Thyroid gland (tissue), 4 donors: Measurements from ENCODE around the gene EFTUD2. TPM values are rescaled to one million over a fixed set of nuclear protein-coding genes. Genes with fewer than 3 reads are reported as not detected.
A peak's percentile ranks its signal among the peaks of the same experiment; 100 is the strongest.
"Not testable (repeated sequence)": the region's sequence is repeated elsewhere in the genome, so short reads cannot be mapped to it uniquely, and the experiment has no call there.

Source experiments
- DNase-seq, 2 donors: peaks; one replicate each; pipeline ENCODE4 v3.0.0-alpha.2; 2019
- H3K27ac ChIP-seq, 3 donors: fragments of 200-600 bp; sonication (generic); 1 replicate in 2 of 3; 2 replicates in 1 of 3; pipeline ENCODE4 v1.5.1; 2016 to 2019; ENCODE audit warnings: mild to moderate bottlenecking in 1 of 3, moderate library complexity in 1 of 3
- H3K27me3 ChIP-seq: fragments of 200-600 bp; sonication (generic); one replicate; pipeline ENCODE4 v1.5.1; 2019
- H3K36me3 ChIP-seq, 2 donors: fragments of 200-600 bp; sonication (generic); one replicate each; pipeline ENCODE4 v1.5.1; 2016 to 2019
- H3K4me1 ChIP-seq, 2 donors: fragments of 200-600 bp; sonication (generic); one replicate each; pipeline ENCODE4 v1.5.1; 2017 to 2019
- H3K4me3 ChIP-seq, 3 donors: fragments of 200-600 bp; sonication (generic); replicated peaks in 1 of 3; 1 replicate in 2 of 3; 2 replicates in 1 of 3; pipeline ENCODE4 v1.5.1; 2016; ENCODE audit warnings: mild to moderate bottlenecking in 1 of 3
- H3K9me3 ChIP-seq: fragments of 200-600 bp; sonication (generic); one replicate; pipeline ENCODE4 v1.5.1; 2017
- POLR2A ChIP-seq, 2 donors: fragments of 450-650 bp; IDR thresholded peaks; one replicate each; pipeline ENCODE4 v1.6.1; 2017; ENCODE audit warnings: antibody characterized with exemption in 2 of 2, mild to moderate bottlenecking in 2 of 2, moderate library complexity in 1 of 2
- WGBS, 2 donors: methylation state at CpG; one replicate each; pipeline ENCODE4 v1.1.5; 2017; 5-methylcytosine and 5-hydroxymethylcytosine counted together
- intact Hi-C: fragments of 100-400 bp; cut with DNase I; formaldehyde crosslinking; loops from one replicate; pipeline ENCODE4 v1.15.1; 2023
- total RNA-seq, 4 donors: library from RNA; depleted of rRNA; stranded (reverse); fragments of >200 nt; gene quantifications; one replicate each; pipeline ENCODE4 v1.2.3, GENCODE V29; 2016
- TF ChIP-seq, protein P1 (sequence below), 6 experiments: fragments of 200-600 bp in 3 of 6; fragments of 450-650 bp in 3 of 6; sonication (generic) in 3 of 6; IDR thresholded peaks; one replicate each; pipeline ENCODE4 v1.5.1; 2016 to 2019; ENCODE audit warnings: antibody characterized with exemption in 6 of 6, mild to moderate bottlenecking in 2 of 6, inconsistent platforms in 1 of 6, moderate library complexity in 1 of 6

Gene EFTUD2
- total RNA-seq, 4 donors from 2014 or later = 49.2 to 110 (median 75.1) TPM

DNA sequence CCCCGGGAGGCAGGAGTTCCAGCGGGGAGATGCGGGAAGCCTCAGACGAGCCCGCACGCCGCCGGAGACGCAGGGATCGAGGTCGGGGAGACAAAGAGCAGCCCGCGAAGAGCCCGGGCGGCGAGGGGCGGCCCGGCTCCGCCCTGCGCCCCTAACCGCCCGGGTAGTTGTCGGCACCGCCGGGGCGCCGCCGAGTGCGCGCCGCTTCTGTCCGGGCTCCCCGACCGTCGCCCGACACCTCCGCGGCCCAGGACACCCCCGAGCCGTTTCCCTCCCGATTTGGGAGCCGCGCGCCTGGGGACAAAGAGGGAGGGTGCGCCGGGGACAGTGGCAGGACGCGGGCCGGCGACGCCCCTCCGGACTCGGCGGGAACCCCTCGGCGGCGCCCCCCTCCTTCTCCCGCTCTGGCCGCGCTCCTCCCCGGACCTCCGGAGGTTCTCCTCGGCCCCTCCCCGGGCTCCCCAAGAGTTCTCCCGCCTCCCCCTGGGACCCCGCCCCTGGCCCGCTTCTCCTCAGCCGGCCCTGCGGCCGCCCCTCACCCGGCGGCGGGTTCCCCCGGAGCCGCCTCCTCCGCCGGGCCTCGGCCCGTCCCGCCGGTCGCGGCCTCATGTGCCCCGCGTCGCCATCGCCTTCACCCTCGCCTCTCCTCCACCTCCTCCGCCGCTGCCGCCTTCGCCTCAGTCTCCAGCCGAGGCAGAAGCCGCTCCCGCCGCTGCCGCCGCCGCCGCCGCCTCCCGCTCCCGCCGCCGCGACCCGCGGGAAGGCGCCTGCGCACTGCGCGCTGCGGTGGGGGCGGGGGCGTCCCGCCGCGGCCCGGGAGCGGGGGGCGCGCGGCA, 69.5 kb downstream of the EFTUD2 start, which contains the start of gene GJC1:
GJC1 (minus strand) TSS at position 765 of the 836 bp plus-strand sequence. CDS start 24,470 bp downstream, outside the sequence.
- 2% methylated on average over 17 to 54 of the region's 123 CpGs for WGBS, 2 donors
- H3K4me3 ChIP-seq = peak within 1 kb of the TSS in 1 of 3 donors; percentile 50
- intact Hi-C loops = no loop called here
- H3K27ac ChIP-seq = peak within 1 kb of the TSS in 2 of 3 donors; percentile 57 to 70
- no peaks in the 10 kb centered on the region for H3K36me3 ChIP-seq
- peaks cover 5 to 9% of the 10 kb centered on the region in 2 donors for H3K4me1 ChIP-seq
- TF ChIP-seq, protein P1, sequence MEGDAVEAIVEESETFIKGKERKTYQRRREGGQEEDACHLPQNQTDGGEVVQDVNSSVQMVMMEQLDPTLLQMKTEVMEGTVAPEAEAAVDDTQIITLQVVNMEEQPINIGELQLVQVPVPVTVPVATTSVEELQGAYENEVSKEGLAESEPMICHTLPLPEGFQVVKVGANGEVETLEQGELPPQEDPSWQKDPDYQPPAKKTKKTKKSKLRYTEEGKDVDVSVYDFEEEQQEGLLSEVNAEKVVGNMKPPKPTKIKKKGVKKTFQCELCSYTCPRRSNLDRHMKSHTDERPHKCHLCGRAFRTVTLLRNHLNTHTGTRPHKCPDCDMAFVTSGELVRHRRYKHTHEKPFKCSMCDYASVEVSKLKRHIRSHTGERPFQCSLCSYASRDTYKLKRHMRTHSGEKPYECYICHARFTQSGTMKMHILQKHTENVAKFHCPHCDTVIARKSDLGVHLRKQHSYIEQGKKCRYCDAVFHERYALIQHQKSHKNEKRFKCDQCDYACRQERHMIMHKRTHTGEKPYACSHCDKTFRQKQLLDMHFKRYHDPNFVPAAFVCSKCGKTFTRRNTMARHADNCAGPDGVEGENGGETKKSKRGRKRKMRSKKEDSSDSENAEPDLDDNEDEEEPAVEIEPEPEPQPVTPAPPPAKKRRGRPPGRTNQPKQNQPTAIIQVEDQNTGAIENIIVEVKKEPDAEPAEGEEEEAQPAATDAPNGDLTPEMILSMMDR (IDR thresholded peaks at IDR 0.05) = no peak
- TF ChIP-seq POLR2A (IDR thresholded peaks at IDR 0.05) = no peak
- peaks cover 27% of the 10 kb centered on the region for H3K27me3 ChIP-seq
- H3K9me3 ChIP-seq = no peaks in the 10 kb centered on the region
- peak in 1 of 2 donors; percentile 7 for DNase-seq

DNA sequence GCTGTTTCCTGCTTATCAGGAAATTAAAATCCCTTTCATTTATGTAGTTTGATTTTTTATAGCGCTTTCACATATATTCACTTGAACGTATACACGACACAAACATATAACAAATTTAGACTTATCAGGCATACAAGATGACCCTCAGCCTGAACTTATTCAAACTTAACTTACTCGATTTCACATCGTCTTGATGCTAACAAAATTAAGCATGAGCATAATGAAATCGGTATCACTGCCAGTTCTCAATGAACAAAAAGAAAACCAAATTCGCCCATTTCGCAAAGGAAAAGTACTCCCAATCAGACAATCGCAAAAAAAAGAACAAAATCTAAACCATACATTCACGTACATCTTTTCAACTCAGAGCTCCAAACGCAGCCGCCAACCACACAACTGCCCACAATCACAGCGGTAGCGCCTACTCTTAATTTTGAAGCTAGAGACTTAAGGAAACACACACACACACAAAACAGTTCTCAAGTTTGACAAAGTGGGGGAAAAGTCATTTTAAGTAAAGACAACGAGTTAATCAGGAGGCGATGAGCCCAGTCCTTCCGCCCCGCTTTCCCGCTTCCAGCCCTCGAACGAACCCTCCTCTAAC, 70.2 kb downstream of the EFTUD2 start:
- intact Hi-C loops = no loop called here
- WGBS, 2 donors = 5 to 8% methylated on average over 21 of the region's 21 CpGs
- no peak for DNase-seq
- no peaks in the 10 kb centered on the region for H3K36me3 ChIP-seq
- H3K27me3 ChIP-seq = peaks cover 27% of the 10 kb centered on the region
- TF ChIP-seq POLR2A (IDR thresholded peaks at IDR 0.05) = no peak
- TF ChIP-seq, protein P1 (IDR thresholded peaks at IDR 0.05) = no peak
- peak overlapping the region in 1 of 3 donors; percentile 50 for H3K4me3 ChIP-seq
- peaks cover 5 to 9% of the 10 kb centered on the region in 2 donors for H3K4me1 ChIP-seq
- peak overlapping the region in 2 of 3 donors; percentile 57 to 70 for H3K27ac ChIP-seq
- H3K9me3 ChIP-seq = no peaks in the 10 kb centered on the region

DNA sequence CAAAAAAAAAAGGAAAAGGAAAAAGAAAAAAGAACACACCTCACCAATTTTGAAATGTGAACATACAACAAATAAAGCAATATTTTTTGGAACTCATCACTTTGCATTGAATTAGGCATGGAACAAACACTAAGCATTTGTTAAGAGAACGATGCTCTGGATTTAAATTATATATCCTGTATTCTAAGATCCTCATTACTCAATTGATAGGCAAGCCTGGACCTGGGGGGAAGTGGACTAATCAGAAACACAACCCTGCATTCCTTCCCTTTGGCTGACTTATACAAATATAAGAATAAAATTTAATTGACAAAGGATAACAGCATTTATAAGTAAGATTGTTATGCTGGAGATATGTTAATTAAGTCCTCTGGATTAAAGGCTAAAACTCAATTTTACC, 71.4 kb downstream of the EFTUD2 start:
- H3K36me3 ChIP-seq = no peaks in the 10 kb centered on the region
- no peak for DNase-seq
- 75 to 77% methylated on average over 1 of the region's 1 CpG for WGBS, 2 donors
- no peaks in the 10 kb centered on the region for H3K9me3 ChIP-seq
- peaks cover 27% of the 10 kb centered on the region for H3K27me3 ChIP-seq
- H3K4me1 ChIP-seq = peaks cover 5 to 9% of the 10 kb centered on the region in 2 donors
- no peak overlapping the region for H3K27ac ChIP-seq
- TF ChIP-seq POLR2A (IDR thresholded peaks at IDR 0.05) = no peak
- TF ChIP-seq, protein P1 (IDR thresholded peaks at IDR 0.05) = no peak
- no peak overlapping the region for H3K4me3 ChIP-seq
- intact Hi-C loops = no loop called here

DNA sequence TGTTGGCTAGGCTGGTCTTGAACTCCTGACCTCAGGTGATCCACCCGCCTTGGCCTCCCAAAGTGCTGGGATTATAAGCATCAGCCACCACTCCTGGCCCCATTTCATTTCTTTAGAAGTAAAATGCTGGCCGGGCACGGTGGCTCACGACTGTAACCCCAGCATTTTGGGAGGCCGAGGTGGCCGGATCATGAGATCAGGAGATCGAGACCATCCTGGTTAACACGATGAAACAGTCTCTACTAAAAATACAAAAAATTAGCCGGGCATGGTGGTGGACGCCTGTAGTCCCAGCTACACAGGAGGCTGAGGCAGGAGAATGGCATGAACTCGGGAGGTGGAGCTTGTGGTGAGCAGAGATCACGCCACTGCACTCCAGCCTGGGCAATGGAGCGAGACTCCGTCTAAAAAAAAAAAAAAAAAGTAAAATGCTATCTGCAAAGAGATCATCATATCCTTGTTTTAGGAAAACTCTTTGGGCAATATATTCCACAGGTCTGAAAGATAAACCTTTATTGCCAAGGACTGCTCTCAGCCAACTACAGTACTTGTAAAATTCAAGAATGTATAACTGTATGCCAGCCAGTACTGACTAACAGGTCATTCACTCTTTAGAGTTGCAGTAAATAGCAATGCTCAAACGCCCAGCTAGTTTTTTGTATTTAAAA, 73.0 kb downstream of the EFTUD2 start:
- 86% methylated on average over 15 of the region's 15 CpGs for WGBS, 2 donors
- Histone ChIP-seq H3K4me3 (no peak overlapping the region), H3K9me3 (no peaks in the 10 kb centered on the region), H3K27ac (no peak overlapping the region), H3K36me3 (no peaks in the 10 kb centered on the region), H3K4me1 (peaks cover 5 to 9% of the 10 kb centered on the region in 2 donors), H3K27me3 (peaks cover 27% of the 10 kb centered on the region)
- no peak for TF ChIP-seq POLR2A (IDR thresholded peaks at IDR 0.05)
- TF ChIP-seq, protein P1 (IDR thresholded peaks at IDR 0.05) = no peak
- intact Hi-C loops = no loop called here
- DNase-seq = no peak

DNA sequence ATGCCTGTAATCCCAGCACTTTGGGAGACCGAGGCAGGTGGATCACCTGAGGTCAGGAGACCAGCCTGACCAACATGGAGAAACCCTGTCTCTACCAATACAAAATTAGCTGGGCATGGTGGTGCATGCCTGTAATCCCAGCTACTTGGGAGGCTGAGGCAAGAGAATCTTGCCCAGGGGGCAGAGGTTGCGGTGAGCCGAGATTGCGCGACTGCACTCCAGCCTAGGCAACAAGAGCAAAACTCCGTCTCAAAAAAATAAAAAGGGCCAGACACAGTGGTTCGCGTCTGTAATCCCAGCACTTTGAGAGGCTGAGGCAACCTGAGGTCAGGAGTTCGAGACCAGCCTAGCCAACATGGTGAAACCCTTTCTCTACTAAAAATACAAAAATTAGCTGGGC, 74.0 kb downstream of the EFTUD2 start:
- H3K4me3 ChIP-seq, H3K27ac ChIP-seq, H3K4me1 ChIP-seq, DNase-seq, intact Hi-C loops, H3K36me3 ChIP-seq, H3K9me3 ChIP-seq: not testable (repeated sequence)
- peaks cover 27% of the 10 kb centered on the region for H3K27me3 ChIP-seq
- WGBS, 2 donors = 94 to 96% methylated on average over 9 of the region's 9 CpGs
